Astrocyte (in vitro differentiated cells and primary cell): ENCODE measurements around the gene DMWD.

ENCODE experiments used
- EZH2 ChIP-seq: IDR thresholded peaks from 2 replicates; pipeline ENCODE4 v1.6.1; 2012; ENCODE audit warnings: mild to moderate bottlenecking, low read length, inconsistent platforms; ENCODE audit not compliant: insufficient read depth
- TF ChIP-seq, protein P1 (sequence below): IDR thresholded peaks from 2 replicates; pipeline ENCODE4 v1.5.1; 2011; ENCODE audit warnings: low read depth, mild to moderate bottlenecking, inconsistent platforms, low read length, moderate library complexity; ENCODE audit not compliant: insufficient read depth

DNA sequence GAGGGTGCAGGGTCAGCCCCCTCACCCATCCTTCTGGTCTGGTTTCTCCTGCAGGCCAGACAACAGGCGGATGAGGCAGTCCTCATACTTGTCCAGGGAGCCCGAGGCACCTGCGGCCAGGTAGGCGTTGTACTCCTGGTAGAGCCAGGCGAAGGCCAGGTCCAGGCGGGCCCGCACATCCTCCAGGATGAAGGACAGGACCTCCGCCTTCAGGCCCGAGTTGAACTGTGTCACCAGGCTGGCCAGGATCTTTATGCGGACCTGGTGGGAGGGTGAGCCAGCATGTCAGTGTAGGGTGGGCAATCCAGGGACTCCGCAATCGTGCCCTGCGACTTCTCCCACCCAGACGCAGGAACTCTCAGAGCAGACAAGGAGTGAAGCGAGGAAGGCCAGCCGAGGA is 36.3 kb upstream of the DMWD start:
- TF ChIP-seq, protein P1, sequence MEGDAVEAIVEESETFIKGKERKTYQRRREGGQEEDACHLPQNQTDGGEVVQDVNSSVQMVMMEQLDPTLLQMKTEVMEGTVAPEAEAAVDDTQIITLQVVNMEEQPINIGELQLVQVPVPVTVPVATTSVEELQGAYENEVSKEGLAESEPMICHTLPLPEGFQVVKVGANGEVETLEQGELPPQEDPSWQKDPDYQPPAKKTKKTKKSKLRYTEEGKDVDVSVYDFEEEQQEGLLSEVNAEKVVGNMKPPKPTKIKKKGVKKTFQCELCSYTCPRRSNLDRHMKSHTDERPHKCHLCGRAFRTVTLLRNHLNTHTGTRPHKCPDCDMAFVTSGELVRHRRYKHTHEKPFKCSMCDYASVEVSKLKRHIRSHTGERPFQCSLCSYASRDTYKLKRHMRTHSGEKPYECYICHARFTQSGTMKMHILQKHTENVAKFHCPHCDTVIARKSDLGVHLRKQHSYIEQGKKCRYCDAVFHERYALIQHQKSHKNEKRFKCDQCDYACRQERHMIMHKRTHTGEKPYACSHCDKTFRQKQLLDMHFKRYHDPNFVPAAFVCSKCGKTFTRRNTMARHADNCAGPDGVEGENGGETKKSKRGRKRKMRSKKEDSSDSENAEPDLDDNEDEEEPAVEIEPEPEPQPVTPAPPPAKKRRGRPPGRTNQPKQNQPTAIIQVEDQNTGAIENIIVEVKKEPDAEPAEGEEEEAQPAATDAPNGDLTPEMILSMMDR, result no peak
- TF ChIP-seq EZH2, result no peak
